ENCODE data around the gene ACHE.
A peak's percentile ranks its signal among the peaks of the same experiment; 100 is the strongest.
"Not testable (repeated sequence)": the region's sequence is repeated elsewhere in the genome, so short reads cannot be mapped to it uniquely, and the experiment has no call there.

The ACHE gene

GRCh38 chr7:100861616-100861985 is 34.1 kb downstream of the ACHE start:
- no peak for DNase-seq (ENCODE audit: low spot score)

- no peak for DNase-seq (ENCODE audit: low spot score)
Measured at GRCh38 chr7:100860702-100861615, 34.7 kb downstream of the ACHE start.

- no peak for DNase-seq (ENCODE audit: low spot score)
Measured at GRCh38 chr7:100859856-100860255, 35.8 kb downstream of the ACHE start.

- DNase-seq (ENCODE audit: low spot score), result no peak
Measured at GRCh38 chr7:100856871-100857282, 38.8 kb downstream of the ACHE start.

GRCh38 chr7:100855515-100855914 is 40.2 kb downstream of the ACHE start:
- no peak for DNase-seq (ENCODE audit: low spot score)

GRCh38 chr7:100854899-100855298 is 40.8 kb downstream of the ACHE start:
- DNase-seq (ENCODE audit: low spot score), result not testable (repeated sequence)

- DNase-seq (ENCODE audit: low spot score), result no peak
Measured at GRCh38 chr7:100854146-100854895, 41.4 kb downstream of the ACHE start.

- peak; percentile 96 for DNase-seq (ENCODE audit: low spot score)
Measured at GRCh38 chr7:100852048-100852872, 43.4 kb downstream of the ACHE start, which contains the start of gene SLC12A9. Gene SLC12A9 (plus strand): TSS chr7:100852713. CDS start chr7:100854198, 1,485 bp downstream.

GRCh38 chr7:100847360-100847759 is 48.3 kb downstream of the ACHE start:
- DNase-seq (ENCODE audit: low spot score), result no peak

GRCh38 chr7:100840470-100841100 is 55.1 kb downstream of the ACHE start:
- DNase-seq (ENCODE audit: low spot score), result no peak
